IPS-18c (cell line): ENCODE results near the gene AIFM2.
"Not testable (repeated sequence)": the region's sequence is repeated elsewhere in the genome, so short reads cannot be mapped to it uniquely, and the experiment has no call there.

Experiments used
- H3K4me3 ChIP-seq: 2 replicates; pipeline ENCODE4 v1.7.0; 2013; ENCODE audit warnings: low read depth, mild to moderate bottlenecking, low read length, moderate library complexity; ENCODE audit not compliant: insufficient read depth
- H3K9me3 ChIP-seq: one replicate; pipeline ENCODE4 v1.6.1; 2013; ENCODE audit warnings: mild to moderate bottlenecking, low read length, moderate library complexity; ENCODE audit not compliant: control insufficient read depth, insufficient read depth

The AIFM2 gene

DNA sequence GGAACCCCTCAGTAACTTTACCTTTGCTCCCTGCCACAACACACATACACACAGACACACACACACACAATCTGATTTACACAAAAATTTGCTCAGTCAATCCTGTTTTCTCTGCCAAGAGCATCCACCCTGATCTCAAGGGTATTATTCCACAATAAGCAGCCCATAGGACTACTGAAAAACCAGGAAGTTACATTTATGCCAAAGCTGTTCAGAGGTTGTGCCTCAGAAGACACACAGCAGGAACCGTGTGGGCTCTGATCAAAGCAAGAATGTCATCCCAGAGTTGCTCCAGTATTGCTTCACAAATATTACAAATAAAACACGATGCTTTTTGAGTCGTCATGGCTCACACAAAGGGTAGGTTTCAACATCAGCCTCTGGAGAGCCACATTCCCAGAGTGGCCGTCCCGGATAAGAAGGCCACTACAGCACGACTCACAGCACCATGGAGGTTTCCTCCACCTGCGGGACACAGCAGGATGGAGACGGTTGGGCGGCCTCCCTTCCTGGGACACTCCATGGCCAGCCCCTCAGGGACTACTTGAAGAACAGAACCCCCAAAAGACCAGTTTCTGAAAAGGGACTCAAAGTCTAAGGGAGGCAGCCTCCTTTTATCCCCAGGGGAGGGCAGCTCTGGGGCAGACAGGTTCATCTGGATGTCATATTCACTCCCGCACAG lies 1.6 kb downstream of the AIFM2 start:
- Histone ChIP-seq H3K9me3 (no peaks in the 10 kb centered on the region), H3K4me3 (no peak overlapping the region)

GRCh38 chr10:70126700-70127395 lies 5.8 kb downstream of the AIFM2 start:
- Histone ChIP-seq H3K4me3 (no peak overlapping the region), H3K9me3 (no peaks in the 10 kb centered on the region)

DNA sequence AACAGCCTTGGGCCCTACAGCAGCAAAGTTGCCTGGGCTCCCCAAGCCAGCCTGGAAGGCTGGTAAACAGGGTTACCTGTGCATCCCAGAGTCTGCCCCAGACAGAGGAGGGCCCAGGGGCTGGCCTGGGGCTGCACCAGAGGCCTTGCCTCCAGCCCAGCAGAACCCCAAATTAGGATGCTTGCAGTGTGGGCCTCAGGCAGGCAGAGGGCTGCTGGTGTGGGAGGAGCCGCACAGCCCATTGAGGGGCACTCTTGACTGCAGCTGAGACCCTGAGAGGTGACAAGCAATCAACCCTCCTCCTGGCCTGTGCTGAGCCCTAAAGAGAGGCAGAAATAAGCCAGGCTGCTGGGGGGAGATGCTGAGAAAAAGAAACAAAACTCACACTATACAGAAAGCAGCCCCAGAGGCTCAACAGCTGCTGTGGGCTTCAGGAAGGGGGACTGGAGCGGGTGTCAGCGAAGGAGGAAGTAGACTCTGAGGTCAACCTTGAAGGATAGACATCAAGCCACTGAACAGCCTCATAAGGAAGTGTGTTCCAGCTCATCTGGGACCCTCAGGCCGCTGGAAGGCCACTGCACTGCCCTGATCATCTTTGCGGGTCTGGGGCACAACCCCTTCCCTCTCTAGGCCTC lies 6.6 kb downstream of the AIFM2 start:
- Histone ChIP-seq H3K4me3 (no peak overlapping the region), H3K9me3 (no peaks in the 10 kb centered on the region)

DNA sequence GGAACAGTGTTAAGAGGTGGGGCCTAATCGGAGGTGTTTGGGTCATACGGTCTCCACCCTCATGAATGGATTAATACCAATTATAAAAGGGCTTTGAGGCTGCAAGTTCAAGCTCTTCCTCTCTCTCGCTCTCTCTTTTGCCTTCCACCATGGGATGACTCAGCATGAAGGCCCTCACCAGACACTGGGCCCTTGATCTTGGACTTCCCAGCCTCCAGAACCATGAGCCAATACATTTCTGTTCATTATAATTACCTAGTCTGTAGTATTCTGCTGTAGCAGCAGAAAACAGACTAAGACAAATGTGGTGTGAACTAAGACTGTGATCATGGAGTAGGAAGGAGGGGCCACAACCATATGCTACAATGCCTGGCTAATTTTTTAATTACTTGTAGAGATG lies 7.7 kb downstream of the AIFM2 start:
- H3K4me3 ChIP-seq = no peak overlapping the region
- H3K9me3 ChIP-seq = no peaks in the 10 kb centered on the region

- Histone ChIP-seq H3K9me3 (no peaks in the 10 kb centered on the region), H3K4me3 (no peak overlapping the region)
Measured at GRCh38 chr10:70124415-70124814, 8.2 kb downstream of the AIFM2 start.

GRCh38 chr10:70123817-70124216 lies 8.8 kb downstream of the AIFM2 start:
- H3K9me3 ChIP-seq = no peaks in the 10 kb centered on the region

GRCh38 chr10:70123166-70123565 lies 9.5 kb downstream of the AIFM2 start:
- H3K9me3 ChIP-seq, H3K4me3 ChIP-seq: not testable (repeated sequence)

More at GRCh38 chr10:70123817-70124216, 8.8 kb downstream of the AIFM2 start:
- H3K4me3 ChIP-seq = no peak overlapping the region

GRCh38 chr10:70122742-70123141 lies 9.9 kb downstream of the AIFM2 start:
- H3K9me3 ChIP-seq = no peaks in the 10 kb centered on the region
- H3K4me3 ChIP-seq = no peak overlapping the region

GRCh38 chr10:70121281-70121949 lies 11.2 kb downstream of the AIFM2 start:
- H3K9me3 ChIP-seq = no peaks in the 10 kb centered on the region
- no peak overlapping the region for H3K4me3 ChIP-seq

DNA sequence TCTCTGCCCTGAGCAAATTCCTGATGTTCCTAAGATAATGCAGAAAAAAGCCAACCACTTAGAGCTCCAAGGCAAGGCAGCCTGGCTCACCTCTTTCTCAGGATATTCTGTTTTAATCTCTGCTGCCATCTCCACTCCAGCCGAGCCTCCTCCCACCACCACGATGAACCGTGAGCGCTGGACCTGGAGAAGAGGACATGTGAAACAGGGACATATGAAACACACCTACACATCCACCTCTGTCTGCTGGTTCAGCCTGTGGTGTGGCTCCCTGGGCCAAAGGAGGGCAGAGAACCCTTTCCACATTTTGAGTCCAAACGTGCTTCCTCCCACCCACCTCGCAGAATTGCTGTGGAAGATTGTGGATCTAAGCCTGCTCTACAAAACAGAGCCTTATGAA lies 12.2 kb downstream of the AIFM2 start:
- Histone ChIP-seq H3K9me3 (no peaks in the 10 kb centered on the region), H3K4me3 (no peak overlapping the region)

- Histone ChIP-seq H3K9me3 (no peaks in the 10 kb centered on the region), H3K4me3 (no peak overlapping the region)
Measured at GRCh38 chr10:70119623-70120022, 13.0 kb downstream of the AIFM2 start.

DNA sequence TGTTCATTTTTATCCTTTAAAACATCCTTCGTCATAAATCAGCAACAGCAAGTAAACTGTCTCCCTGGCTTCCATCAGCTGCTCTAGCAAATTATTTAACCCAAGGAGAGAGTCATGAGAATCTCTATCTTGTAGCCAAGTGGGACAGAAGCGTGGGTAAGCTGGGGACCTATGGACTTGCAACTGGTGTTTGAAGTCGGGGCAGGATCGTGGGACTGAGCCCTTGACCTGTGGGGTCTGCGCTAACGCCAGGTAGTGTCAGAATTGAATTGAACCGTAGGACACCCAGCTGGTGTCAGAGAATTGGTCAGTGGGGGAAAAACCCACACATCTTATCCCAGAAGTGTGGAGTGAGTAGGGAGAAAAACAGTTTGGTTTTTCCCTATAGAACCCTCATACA lies 13.4 kb downstream of the AIFM2 start:
- Histone ChIP-seq H3K9me3 (no peaks in the 10 kb centered on the region), H3K4me3 (no peak overlapping the region)

- Histone ChIP-seq H3K4me3 (no peak overlapping the region), H3K9me3 (no peaks in the 10 kb centered on the region)
Measured at GRCh38 chr10:70118196-70118595, 14.4 kb downstream of the AIFM2 start.

GRCh38 chr10:70117646-70118045 lies 15.0 kb downstream of the AIFM2 start:
- H3K9me3 ChIP-seq = no peaks in the 10 kb centered on the region
- no peak overlapping the region for H3K4me3 ChIP-seq

GRCh38 chr10:70115948-70116682 lies 16.5 kb downstream of the AIFM2 start:
- Histone ChIP-seq H3K4me3 (no peak overlapping the region), H3K9me3 (no peaks in the 10 kb centered on the region)

DNA sequence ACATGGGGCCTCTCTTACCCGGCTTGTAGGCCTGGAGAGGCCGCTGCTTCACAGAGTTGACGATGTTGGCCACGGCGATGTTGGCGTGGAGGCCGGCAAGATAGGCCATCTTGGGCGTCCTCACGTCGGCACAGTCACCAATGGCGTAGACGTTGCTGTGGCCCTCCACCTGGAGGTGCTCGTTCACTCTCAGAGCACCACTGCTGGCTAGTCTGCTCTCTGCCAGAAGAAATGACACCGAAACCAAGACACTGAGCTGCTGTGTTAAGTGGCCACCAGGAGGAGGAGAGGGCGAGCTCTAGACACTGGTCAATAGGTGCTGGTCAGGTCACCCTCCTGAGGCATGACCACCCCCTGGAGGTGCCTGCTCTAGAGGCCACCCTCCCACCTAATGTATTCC lies 17.7 kb downstream of the AIFM2 start:
- Histone ChIP-seq H3K9me3 (no peaks in the 10 kb centered on the region), H3K4me3 (no peak overlapping the region)

- Histone ChIP-seq H3K4me3 (no peak overlapping the region), H3K9me3 (no peaks in the 10 kb centered on the region)
Measured at GRCh38 chr10:70112071-70112470, 20.6 kb downstream of the AIFM2 start.
